OCI-LY1 (cell line): Measurements from ENCODE around the gene CPTP.

Experiments
- H2AFZ ChIP-seq: fragments of 200-600 bp; sonication (generic), shearing (Covaris generic); 2 replicates; pipeline ENCODE4 v1.6.0; 2014; ENCODE audit warnings: antibody characterized with exemption, mild to moderate bottlenecking, low read length
- H3F3A ChIP-seq: fragments of 200-600 bp; sonication (generic), shearing (Covaris generic); 2 replicates; pipeline ENCODE4 v1.6.0; 2014; ENCODE audit warnings: mild to moderate bottlenecking, antibody characterized with exemption, low read length, moderate library complexity; ENCODE audit not compliant: insufficient read depth
- H3K27ac ChIP-seq: fragments of 200-600 bp; sonication (generic); 2 replicates; pipeline ENCODE4 v1.5.1; 2014; ENCODE audit warnings: low read length, mixed run types, mild to moderate bottlenecking, low read depth; ENCODE audit not compliant: poor library complexity, severe bottlenecking
- H3K27me3 ChIP-seq: fragments of 200-600 bp; sonication (generic); 2 replicates; pipeline ENCODE4 v1.6.0; 2014; ENCODE audit warnings: antibody characterized with exemption, mild to moderate bottlenecking, low read length, moderate library complexity; ENCODE audit not compliant: insufficient read depth
- H3K36me3 ChIP-seq: fragments of 200-600 bp; sonication (generic); 2 replicates; pipeline ENCODE4 v1.6.1; 2014; ENCODE audit warnings: mild to moderate bottlenecking, antibody characterized with exemption, low read length, moderate library complexity, mixed read lengths; ENCODE audit not compliant: insufficient read depth
- H3K4me1 ChIP-seq: fragments of 200-600 bp; sonication (generic); 2 replicates; pipeline ENCODE4 v1.5.1; 2014; ENCODE audit warnings: mild to moderate bottlenecking, low read length, moderate library complexity; ENCODE audit not compliant: insufficient read depth, severe bottlenecking
- H3K4me2 ChIP-seq: fragments of 200-600 bp; sonication (generic), shearing (Covaris generic); 2 replicates; pipeline ENCODE4 v1.6.1; 2014; ENCODE audit warnings: low read length
- H3K4me3 ChIP-seq: fragments of 200-600 bp; sonication (generic); 2 replicates; pipeline ENCODE4 v1.5.1; 2014; ENCODE audit warnings: low read length, low read depth, mild to moderate bottlenecking, mixed read lengths; ENCODE audit not compliant: poor library complexity, severe bottlenecking
- H3K79me2 ChIP-seq: fragments of 200-600 bp; shearing (Covaris generic); 2 replicates; pipeline ENCODE4 v1.6.1; 2016; ENCODE audit warnings: mixed run types, low read length, mixed read lengths; ENCODE audit not compliant: insufficient read depth
- H3K9ac ChIP-seq: fragments of 200-600 bp; sonication (generic), shearing (Covaris generic); 2 replicates; pipeline ENCODE4 v1.6.1; 2014; ENCODE audit warnings: mild to moderate bottlenecking, low read length, mixed read lengths
- H3K9me2 ChIP-seq: fragments of 200-600 bp; sonication (generic), shearing (Covaris generic); 2 replicates; pipeline ENCODE4 v1.6.1; 2014; ENCODE audit warnings: low read depth, mild to moderate bottlenecking, low read length, mixed read lengths
- H3K9me3 ChIP-seq: fragments of 200-600 bp; shearing (Covaris generic); 2 replicates; pipeline ENCODE4 v1.6.1; 2014; ENCODE audit warnings: low read length, mixed read lengths
- H4K20me1 ChIP-seq: fragments of 200-600 bp; sonication (generic), shearing (Covaris generic); 2 replicates; pipeline ENCODE4 v1.6.0; 2016; ENCODE audit warnings: mild to moderate bottlenecking, low read length; ENCODE audit not compliant: insufficient read depth
- CTCF ChIP-seq: fragments of 200-600 bp; sonication (generic), shearing (Covaris generic); IDR thresholded peaks from 2 replicates; pipeline ENCODE4 v1.5.1; 2017; ENCODE audit warnings: mild to moderate bottlenecking, antibody characterized with exemption, low read length, moderate library complexity, mixed read lengths
- EZH2 ChIP-seq: fragments of 200-600 bp; sonication (generic), shearing (Covaris generic); IDR thresholded peaks from 2 replicates; pipeline ENCODE4 v1.8.0; 2017; ENCODE audit warnings: borderline replicate concordance, mixed run types, mild to moderate bottlenecking, antibody characterized with exemption, low read length, moderate library complexity, mixed read lengths

The CPTP gene

DNA sequence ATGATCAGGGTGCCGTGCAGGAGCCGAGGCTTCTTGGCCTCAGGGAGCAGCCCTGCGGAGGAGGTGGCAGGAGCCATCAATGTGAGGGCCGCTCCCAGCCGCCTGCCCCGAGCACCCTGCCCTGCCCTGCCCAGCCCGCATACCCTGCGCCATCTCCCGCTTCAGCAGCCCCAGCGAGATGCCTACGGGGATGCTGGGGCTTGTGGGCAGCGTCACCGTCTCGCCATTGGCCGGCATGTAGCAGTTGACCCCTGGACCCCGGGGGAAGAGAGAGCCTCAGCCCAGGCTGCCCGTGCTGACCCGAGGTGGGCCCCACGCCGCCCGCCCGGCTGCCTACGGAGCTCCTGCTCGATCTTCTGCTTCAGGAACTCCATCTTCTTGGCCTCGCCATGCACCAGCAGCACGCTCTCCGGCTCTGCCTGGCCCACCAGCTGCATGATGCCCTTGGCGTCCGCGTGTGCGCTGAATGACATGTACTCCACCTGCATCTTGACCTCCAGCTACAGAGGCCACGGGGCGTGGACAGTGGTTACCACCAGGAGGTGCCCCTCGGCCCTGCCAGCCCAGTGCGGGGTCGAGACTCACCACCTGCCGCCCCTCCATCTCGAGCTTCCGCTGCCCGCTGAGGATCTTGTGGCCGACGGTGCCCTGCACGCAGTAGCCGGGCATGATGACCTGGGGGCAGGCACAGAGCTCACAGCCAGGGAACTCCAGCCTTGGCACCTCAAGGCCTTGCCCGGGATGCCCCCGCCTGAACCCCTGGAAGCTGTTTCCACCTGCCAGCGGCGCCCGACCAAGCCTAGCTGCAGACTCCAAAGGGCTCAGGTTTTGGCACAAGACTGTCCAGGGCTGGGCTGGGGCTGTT lies 11.9 kb upstream of the CPTP start:
- no peaks in the 10 kb centered on the region for H3K27me3 ChIP-seq
- H3F3A ChIP-seq, result no peaks in the 10 kb centered on the region
- TF ChIP-seq CTCF (no peak), EZH2 (no peak)
- H3K9ac ChIP-seq, result no peak overlapping the region
- H3K79me2 ChIP-seq, result no peaks in the 10 kb centered on the region
- no peak overlapping the region for H3K4me3 ChIP-seq
- peaks cover 16% of the 10 kb centered on the region for H3K4me1 ChIP-seq
- no peaks in the 10 kb centered on the region for H4K20me1 ChIP-seq
- no peak overlapping the region for H3K4me2 ChIP-seq
- no peak overlapping the region for H2AFZ ChIP-seq
- peaks cover 68% of the 10 kb centered on the region for H3K36me3 ChIP-seq
- no peaks in the 10 kb centered on the region for H3K9me2 ChIP-seq
- no peaks in the 10 kb centered on the region for H3K9me3 ChIP-seq
- H3K27ac ChIP-seq, result no peak overlapping the region

GRCh38 chr1:1313500-1314236 lies 10.9 kb upstream of the CPTP start:
- Histone ChIP-seq H3K9me3 (no peaks in the 10 kb centered on the region), H3K4me2 (no peak overlapping the region), H3K27ac (no peak overlapping the region), H3F3A (no peaks in the 10 kb centered on the region), H3K36me3 (peaks cover 73% of the 10 kb centered on the region), H3K4me1 (peaks cover 16% of the 10 kb centered on the region), H4K20me1 (no peaks in the 10 kb centered on the region), H3K9ac (no peak overlapping the region), H3K4me3 (no peak overlapping the region), H3K27me3 (no peaks in the 10 kb centered on the region), H3K9me2 (no peaks in the 10 kb centered on the region), H2AFZ (no peak overlapping the region), H3K79me2 (no peaks in the 10 kb centered on the region)
- TF ChIP-seq CTCF (no peak), EZH2 (no peak)

DNA sequence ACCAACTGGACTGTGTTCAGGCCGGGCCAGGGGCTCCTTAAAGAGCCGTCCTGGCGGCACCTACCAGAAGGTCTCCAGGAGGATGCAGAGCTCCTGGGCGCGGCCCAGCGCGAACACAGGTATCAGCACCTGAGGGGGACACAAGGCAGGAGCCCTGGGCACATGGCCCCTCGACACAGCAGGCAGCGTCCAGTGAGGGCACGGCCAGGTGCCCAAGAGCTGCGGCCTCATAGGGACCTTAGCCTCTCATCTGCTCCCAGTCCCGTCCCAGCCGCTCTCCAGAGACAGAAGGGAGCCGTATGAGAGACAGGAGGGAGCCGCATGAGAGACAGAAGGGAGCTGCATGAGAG lies 10.4 kb upstream of the CPTP start:
- peaks cover 16% of the 10 kb centered on the region for H3K4me1 ChIP-seq
- H3F3A ChIP-seq, result no peaks in the 10 kb centered on the region
- H3K9me3 ChIP-seq, result no peaks in the 10 kb centered on the region
- no peak overlapping the region for H3K4me2 ChIP-seq
- H3K79me2 ChIP-seq, result no peaks in the 10 kb centered on the region
- H3K36me3 ChIP-seq, result peaks cover 78% of the 10 kb centered on the region
- H3K27ac ChIP-seq, result no peak overlapping the region
- H2AFZ ChIP-seq, result no peak overlapping the region
- H3K9ac ChIP-seq, result no peak overlapping the region
- no peak overlapping the region for H3K4me3 ChIP-seq
- TF ChIP-seq CTCF (no peak), EZH2 (no peak)
- no peaks in the 10 kb centered on the region for H3K27me3 ChIP-seq
- H3K9me2 ChIP-seq, result no peaks in the 10 kb centered on the region
- H4K20me1 ChIP-seq, result no peaks in the 10 kb centered on the region
